Measurements from ENCODE around the gene PGAP6.

- TF ChIP-seq YY1 (IDR thresholded peaks at IDR 0.05; ENCODE audit: low read depth) (no peak), TCF12 (IDR thresholded peaks at IDR 0.05) (no peak)
Measured at GRCh38 chr16:411576-412265, 29.9 kb upstream of the PGAP6 start.

All from SK-N-SH (cell line).